HG03045 (cell line): Measurements from ENCODE around the gene DYNC1I1.

Source experiments
- ATAC-seq: cut with Tn5 transposase; IDR thresholded peaks from one replicate; pipeline ENCODE4 v1.9.1; 2021; ENCODE audit warnings: mild to moderate bottlenecking, moderate library complexity; ENCODE audit not compliant: unreplicated experiment

The DYNC1I1 gene

DNA sequence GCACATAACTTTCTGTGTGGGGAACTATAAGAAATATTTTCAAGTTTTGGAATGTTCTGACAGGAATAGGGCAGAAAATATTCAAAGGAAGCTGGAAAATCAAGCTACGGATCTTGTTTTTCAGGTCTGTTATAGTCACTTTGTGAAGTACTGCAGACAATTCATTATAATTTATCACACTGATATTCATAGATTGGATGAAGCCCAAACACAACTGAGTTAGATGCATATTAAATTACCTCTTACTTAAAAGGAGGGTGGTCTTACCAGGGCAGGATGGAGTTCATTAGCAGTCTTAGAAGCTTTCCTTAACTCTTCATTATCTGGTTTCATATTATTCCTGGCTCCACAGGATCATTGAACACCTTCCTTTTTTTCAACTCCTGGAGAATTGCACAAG is 242.3 kb downstream of the DYNC1I1 start:
- no peak for ATAC-seq

DNA sequence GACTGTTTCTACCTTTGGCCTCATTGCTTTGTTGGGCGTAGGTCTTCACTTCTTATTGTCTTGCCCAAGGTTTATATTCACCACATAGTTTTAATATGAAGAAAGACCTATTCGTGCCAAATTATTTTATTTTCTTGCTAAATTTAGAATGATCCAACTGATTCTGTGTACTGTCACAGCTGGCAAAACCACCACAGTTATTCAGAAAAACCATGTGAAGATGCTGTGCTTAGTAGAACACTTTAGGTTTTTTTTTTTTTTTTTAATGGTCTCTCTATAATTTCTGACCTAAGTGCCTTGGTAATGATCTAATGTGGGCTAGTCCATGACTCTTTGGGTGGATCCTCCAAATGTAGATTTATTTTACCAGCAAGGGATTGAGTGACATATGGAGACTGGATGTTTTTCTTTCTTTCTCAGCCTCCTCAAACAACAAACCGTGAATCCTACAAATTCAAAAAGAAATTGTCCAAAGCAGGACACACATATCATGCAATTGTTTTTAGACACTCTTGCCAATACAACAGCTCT is 243.8 kb downstream of the DYNC1I1 start:
- ATAC-seq = no peak

DNA sequence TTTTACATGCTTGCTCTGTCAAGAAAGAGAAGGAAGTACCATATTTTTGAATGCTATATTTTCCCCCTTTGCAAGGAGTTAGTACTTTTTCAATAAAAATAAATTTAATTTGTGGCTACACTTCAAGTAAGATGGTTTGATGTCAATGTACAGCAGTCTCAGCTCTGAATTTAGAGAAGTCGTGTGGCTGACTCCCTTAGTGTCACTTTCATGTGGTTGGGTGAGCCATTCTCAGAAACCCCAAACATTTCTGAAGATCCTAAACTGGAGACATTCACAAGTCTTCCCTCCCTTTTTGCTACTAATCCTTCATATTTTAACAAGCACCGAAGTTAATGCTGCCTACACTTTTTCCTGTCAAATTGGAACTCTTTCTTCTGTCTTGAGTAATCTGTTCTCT is 244.4 kb downstream of the DYNC1I1 start:
- no peak for ATAC-seq

DNA sequence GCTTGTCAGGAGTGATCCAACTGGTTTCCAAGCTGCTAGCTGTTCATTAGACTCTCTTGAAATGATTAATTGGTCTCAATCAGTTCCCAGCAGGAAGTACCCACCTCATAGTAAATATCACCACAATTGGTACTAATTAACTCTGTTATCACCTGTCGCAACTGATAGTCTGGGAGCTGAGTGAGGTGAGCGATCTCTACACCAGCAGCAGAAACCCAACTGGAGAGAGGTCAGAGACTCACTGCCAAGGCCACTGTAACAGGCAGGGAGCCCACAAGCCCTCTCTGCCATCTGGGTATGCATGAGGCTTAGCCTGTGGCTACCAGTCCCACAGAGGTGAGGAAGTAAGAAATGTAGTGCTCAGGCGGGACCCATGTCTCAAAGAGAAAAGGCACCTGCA is 245.5 kb downstream of the DYNC1I1 start:
- no peak for ATAC-seq

DNA sequence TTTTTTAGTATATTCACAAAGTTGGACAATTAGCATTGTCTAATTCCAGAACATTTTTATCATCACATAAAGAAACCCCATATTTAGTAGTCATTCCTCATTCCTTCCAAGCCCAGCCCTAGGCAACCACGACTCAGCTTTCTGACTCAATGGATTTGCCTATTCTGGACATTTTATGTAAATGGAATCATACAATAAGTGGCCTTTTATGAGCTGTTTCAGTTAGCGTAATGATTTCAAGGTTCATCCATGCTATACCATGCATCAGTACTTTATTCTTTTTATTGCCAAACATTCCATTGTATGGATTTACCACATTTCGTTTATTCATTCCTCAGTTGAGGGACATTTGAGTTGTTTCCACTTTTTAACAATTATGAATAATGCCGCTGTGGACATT is 249.2 kb downstream of the DYNC1I1 start:
- no peak for ATAC-seq

DNA sequence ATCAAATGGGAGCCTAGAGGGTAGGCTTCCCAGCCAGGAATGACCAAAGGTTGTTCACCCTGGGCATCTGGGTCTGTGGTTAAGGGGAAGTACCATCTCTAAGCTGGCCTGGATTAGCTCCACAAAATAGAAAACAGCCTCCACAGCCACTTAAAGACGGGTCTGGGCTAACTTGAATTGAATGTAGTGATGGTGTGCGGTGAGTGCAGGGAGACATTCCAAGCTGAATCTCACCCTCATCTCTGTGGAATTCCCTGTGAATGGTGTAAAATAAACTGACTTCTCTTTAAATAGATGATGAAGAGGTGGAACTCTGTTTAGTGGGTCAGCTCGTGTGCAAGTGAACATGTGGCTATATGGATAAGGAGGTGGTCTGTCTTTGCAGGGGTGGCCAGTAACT is 251.0 kb downstream of the DYNC1I1 start:
- ATAC-seq = no peak

DNA sequence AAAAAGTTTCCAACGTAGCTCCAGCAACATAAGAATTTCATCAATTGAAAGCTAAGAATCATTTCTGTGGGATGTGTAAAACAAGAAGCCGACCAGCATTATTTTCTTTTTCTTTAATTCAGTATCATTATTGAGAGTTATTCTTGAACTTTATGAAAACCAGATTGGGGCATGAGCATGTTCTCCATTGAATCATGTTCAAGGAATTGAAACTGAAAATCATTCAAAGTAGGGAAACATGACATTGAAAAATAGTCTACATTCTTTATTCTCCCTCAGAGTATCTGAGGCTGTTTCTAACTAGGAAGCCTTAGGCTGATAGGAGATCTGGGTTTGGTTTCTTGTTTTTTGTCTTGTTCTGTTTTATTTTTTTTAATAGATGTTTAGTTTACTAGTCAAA is 253.7 kb downstream of the DYNC1I1 start:
- ATAC-seq = no peak

DNA sequence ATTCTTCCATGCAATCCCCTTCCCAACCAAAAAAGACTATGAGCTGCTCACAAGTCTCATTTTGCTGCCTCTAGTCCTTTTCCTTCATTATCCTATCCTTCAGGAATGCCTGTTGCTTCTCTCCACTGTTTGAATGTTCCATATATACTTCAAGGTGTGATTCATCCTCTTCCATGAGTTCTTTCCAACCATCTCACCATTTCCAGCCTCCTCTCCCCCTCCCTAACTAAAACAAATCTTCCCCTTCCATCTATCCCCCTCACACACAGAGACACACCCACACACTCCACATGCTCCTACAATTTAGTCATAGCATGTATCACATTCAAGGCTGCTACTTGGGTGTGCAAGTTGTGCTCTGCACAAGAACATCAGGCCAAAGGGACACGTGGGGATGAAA is 254.3 kb downstream of the DYNC1I1 start:
- ATAC-seq = no peak

DNA sequence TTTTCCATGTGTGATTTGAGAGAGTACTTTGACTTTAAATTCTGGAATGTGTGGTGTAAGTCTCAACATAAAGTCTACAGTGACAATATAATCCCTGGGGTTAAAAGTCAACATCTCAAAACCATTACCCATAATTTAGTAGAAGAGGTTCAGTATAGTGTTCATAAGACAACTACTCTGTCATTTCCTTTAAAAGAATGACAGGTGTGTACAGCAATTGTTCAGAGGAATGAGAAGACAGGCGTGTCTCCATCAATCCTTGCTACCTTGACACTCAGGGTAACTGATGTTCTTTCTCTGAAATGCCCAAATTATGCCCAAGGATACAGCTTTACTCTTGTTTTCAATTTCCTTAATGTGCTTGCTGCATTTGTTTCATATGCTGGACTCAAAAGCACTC is 256.4 kb downstream of the DYNC1I1 start:
- no peak for ATAC-seq

DNA sequence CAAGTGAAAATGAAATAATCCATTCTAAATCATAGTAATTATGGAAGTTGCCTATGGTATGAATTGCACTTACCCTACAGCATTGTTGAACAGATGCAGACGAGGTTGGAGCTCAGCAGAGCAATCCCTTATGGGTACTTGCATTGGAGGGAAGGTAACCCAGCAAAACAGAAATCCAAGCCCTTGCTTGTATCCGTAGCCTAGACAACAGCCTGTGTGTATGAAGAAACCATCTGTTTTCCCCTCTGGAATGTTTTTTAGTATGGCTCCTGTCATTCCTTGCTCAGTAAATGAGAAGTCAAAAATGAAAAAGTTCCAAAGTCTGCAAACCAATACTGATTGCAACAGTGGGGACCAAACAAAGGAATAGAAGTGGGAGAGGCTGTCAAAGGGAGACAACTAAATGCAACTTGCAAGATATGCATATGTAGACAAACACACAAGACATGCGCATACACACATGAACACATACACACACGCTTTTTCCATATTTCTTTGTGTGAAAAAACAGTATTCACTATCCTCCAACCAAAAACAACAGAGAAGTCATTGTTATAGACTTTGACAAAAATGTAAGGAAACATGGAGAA is 260.8 kb downstream of the DYNC1I1 start:
- ATAC-seq = no peak

DNA sequence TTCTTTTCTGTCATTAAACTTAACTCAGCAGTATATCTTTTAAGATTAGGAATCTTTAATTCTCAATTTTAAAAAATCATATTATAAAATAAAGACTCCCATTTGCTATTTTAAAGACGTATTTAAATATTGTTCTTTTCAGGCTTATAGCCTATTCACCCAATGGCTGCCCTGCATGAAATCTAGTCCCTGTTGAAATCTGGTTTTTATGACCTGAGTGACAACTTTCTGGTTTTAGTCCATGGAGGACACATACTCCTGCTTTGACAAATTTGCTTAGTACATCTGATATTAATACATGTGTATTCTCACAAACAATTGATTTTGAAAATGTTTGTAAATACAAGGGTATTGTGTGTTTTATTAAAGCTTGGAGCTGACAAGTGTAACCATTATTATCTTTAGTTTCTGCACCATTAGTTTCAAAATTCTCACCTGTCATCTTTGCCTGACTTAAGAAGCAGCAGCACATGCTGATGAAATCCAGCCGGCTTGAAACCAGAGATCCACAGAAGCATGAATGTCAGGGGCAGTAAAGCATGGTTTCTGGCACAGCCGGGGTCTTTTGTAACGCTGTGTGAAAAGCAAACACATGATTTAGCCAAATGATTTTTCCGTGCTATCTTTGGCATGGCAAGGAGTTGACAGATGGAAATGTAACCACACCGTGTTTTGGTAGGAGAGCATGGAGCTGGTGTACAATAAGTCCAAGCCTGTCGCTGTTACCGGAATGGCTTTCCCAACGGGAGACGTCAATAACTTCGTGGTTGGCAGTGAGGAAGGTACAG is 262.8 kb downstream of the DYNC1I1 start:
- no peak for ATAC-seq

DNA sequence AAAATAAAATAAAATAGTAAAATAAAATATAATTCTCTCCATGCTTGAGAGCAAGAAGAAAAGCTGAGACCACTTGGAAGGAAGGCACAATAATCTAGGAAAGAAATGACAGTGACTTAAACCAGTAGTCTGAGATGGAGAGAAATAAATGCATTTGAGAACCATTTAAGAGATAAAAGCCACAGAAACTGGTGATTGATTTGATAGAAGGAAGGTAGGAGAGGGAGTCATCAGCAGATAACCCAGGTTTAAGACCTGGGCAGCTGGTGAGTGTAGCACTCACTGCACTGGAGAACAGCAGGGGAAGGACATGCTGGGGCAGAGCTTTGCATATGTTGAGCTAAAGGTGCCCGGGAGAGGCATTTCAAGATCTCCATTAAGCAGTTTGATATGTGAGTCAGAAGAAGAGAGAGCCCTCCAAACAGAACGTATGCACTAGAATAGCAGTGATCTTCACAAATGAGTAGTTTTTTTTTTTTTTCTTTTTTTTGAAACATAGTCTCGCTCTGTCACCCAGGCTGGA is 268.0 kb downstream of the DYNC1I1 start:
- no peak for ATAC-seq

DNA sequence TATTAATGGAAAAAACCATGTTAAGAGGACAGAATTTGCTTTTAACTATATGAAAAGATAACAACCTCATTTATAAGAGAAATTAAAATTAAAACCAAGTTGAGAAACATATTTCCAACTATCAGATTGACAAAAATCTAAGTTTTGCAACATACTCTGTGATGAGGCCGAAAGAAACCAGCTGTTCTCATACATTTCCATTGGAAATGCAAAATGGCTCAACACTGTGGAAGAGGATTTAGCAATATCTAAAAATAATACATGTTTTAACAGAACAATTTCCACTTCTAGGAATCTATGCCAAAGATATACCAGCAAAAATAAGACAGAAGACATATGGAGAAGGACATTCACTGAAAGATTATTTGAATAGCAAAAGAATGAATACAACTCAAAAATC is 268.8 kb downstream of the DYNC1I1 start:
- no peak for ATAC-seq

DNA sequence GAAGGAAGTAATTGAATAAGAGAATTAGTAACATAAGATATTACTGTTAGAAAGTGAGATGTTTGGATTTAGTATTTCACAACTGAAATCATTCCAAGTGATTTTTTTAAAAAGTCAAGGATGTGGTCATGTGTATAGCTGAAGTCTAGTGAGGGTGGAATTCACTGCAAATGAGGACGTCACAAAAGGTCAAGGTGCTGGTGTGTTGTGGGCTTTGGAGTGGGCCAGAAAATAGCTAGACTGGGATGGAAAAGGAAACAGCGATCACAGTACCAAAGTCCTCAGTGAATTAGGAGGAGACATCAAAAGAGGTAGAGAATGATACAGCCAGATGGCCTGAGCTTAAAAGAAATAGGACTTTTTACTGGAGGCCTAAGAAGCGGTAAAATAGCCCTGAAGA is 272.8 kb downstream of the DYNC1I1 start:
- ATAC-seq = no peak

DNA sequence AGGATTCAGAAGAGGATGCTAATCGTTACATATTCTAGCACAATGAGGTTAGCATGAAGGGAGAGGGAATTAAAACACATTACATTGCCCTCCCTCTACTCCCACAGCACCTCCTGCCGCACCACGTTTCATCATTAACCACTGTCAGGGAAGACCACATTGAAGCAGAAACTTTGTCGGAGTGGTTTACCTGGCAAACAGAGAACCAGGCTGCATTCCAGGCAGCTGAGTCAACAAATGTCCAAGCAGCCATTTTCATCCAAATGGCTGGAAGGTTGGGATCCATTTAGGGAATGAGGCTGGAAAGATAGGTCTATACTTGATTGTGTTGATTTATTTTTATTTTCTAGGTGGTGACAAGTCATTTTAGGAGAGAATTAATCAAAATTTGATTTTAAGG is 273.6 kb downstream of the DYNC1I1 start:
- no peak for ATAC-seq

DNA sequence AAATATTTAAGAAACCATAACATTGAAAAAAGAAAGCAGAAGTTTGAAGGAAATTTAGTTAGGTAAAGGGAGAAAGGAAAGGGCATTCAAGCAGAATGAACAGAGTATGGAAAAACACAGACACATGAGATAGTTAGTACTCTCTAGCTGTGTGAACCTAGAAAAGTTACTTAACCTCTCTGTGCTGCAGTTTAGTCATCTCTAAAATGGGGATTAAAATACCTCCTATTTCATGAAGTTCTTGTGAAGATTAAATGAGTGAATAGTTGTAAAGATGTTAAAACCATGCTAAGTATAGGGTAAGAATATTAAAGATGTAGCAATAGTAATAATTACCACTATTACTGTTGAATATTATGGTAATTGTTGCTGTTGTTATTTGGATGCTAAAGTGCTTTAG is 279.9 kb downstream of the DYNC1I1 start:
- ATAC-seq = no peak

DNA sequence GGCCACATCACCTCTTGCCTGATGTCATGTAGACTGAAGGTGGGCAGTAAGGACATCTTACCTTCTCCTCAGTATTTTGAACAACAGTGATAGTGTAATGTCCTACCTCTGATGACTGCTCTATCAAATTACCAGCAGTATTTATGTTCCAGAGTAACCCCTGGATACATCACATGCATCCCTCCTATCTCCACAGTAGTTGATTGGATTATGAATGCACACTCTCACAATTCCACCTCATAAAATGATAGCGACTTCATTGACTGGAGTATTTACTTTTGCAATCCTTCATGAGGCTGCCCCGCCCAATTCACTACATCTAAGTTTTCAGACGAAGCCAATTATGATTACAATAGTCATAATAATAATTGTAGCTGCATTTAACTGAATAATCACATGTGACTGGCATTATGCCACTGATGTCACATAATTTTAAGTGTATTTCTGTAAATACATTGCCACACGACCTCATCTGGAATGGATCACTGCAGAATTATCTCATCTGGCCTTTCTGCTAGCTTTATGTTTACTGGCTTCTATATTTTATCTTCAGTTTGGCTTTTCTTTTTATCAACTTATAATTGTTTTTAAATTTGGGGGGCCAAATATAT is 280.6 kb downstream of the DYNC1I1 start:
- ATAC-seq = no peak

DNA sequence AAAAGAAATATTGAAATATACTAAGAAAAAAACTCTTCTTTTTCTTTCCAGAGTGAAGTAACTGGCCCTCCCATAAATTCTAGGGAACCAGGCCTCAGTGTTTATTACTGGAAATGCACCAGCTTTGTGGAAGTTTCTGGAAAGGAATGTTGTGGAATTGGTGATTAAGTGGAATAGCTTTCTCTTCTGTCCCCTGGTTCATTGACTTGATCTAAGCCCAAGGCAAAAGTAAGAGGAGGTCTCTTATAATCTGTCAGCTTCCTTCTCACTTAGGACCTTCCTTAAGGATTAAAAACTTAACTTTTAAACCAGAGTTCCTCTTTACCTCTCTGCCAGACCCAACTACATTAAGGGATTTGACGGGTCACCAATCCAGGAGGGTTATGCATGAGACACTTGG is 283.4 kb downstream of the DYNC1I1 start:
- no peak for ATAC-seq

DNA sequence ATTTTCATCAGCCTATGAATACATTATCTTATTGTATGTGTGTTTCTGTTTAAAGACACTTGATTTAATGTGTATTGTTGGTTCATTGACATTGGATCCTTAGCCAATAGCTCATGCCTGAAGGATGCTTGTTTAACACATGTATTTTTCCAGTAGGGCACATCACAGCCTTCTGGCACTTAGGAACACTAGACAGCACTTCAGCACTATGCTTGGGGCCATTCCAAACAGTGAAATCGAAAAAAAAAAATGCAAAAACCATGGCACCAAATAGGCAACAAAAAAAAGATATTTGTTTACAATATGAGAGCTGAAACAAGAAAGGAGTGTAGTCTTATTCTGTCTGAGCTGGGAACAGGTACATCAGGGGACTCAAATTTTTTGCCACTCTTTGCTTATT is 286.7 kb downstream of the DYNC1I1 start:
- no peak for ATAC-seq

DNA sequence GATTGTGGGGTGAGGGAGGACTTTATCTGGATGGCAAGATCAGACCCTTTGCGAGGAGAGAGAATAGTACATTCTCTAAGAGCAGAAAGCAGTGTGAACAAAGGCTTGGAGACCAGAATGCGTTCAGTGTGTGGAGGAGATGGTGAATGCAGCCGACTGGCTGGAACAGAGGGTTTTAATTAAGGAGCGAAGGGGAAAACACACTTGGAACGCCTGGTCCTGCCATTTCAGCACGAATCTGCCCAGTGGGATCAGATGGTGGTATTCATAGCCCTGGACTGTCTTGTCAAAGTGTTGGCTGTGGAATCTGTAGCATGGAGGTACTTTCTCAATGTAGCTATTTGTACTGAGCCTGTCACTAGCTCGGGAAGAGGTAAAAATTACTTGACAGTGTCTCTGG is 288.7 kb downstream of the DYNC1I1 start:
- no peak for ATAC-seq

DNA sequence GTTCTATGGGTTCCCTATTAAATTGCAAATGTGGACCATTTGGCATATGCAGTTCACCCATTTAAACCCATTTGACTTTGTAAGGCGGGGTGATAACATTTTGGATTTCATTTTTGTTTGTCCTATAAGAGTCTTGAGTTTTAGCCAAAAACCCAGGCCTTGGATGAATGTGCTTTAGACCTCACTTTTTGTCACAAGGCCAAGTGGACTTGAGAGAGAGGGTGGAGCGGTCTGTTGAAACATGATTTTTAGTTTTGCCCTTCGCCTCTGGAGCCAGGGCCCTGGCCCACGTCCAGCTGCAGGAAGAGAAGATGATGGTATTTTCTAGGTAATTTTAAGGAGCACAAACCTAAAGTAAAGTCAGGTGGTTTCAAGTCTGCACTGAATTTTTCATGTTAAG is 289.5 kb downstream of the DYNC1I1 start:
- ATAC-seq = no peak

DNA sequence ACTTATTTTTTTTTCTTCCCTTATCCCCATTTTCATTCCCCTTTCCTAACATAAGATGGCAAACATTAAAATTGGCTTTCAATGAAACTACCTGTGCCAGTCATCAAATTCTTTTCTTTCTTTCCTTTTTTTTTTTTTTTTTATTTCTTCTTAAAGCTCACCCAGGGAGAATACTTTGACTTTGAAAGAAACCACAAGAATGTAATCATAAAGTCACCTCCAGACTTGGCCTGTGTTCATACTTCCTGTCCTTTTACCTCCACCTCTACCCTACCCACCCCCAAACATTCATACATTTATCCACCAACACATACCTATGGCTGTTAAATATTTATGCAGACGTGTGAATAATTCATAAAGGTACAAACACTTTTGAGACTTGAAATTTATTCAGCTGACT is 295.0 kb downstream of the DYNC1I1 start:
- no peak for ATAC-seq
